SU-DHL-6 (cell line): ENCODE measurements around the gene AGPS.

Source experiments
- H2AFZ ChIP-seq: fragments of 200-600 bp; sonication (generic); 2 replicates; pipeline ENCODE4 v1.6.1; 2014; ENCODE audit warnings: low read depth, mild to moderate bottlenecking, moderate library complexity, mixed read lengths, antibody characterized with exemption, low read length; ENCODE audit not compliant: severe bottlenecking
- H3F3A ChIP-seq: fragments of 200-600 bp; shearing (Covaris generic); 2 replicates; pipeline ENCODE4 v1.6.0; 2016; ENCODE audit warnings: antibody characterized with exemption, mild to moderate bottlenecking; ENCODE audit not compliant: insufficient read depth
- H3K27ac ChIP-seq: fragments of 200-600 bp; sonication (generic); 2 replicates; pipeline ENCODE4 v1.5.1; 2016; ENCODE audit warnings: low read depth, mild to moderate bottlenecking, low read length, moderate library complexity, mixed read lengths
- H3K27me3 ChIP-seq: fragments of 200-600 bp; sonication (generic), shearing (Covaris generic); 2 replicates; pipeline ENCODE4 v1.6.0; 2014; ENCODE audit warnings: mild to moderate bottlenecking, low read length
- H3K36me3 ChIP-seq: fragments of 200-600 bp; sonication (generic); 2 replicates; pipeline ENCODE4 v1.6.1; 2014; ENCODE audit warnings: mild to moderate bottlenecking, low read length, mixed read lengths
- H3K4me2 ChIP-seq: fragments of 300-600, 200-600 bp; shearing (Covaris generic), sonication (generic); 2 replicates; pipeline ENCODE4 v1.6.0; 2014; ENCODE audit warnings: low read length, low read depth, mild to moderate bottlenecking; ENCODE audit not compliant: poor library complexity, severe bottlenecking
- H3K4me3 ChIP-seq: fragments of 200-600 bp; sonication (generic); 2 replicates; pipeline ENCODE4 v1.5.1; 2014; ENCODE audit warnings: antibody characterized with exemption, low read length, mild to moderate bottlenecking, mixed read lengths; ENCODE audit not compliant: insufficient read depth, poor library complexity, severe bottlenecking
- H3K79me2 ChIP-seq: fragments of 200-600 bp; sonication (generic); 2 replicates; pipeline ENCODE4 v1.6.1; 2014; ENCODE audit warnings: mild to moderate bottlenecking, low read length, moderate library complexity; ENCODE audit not compliant: insufficient read depth
- H3K9ac ChIP-seq: fragments of 200-600 bp; sonication (generic); 2 replicates; pipeline ENCODE4 v1.7.0; 2014; ENCODE audit warnings: mild to moderate bottlenecking, low read length
- H3K9me2 ChIP-seq: fragments of 200-600 bp; sonication (generic); replicated peaks from 2 replicates; pipeline ENCODE4 v1.6.1; 2014; ENCODE audit warnings: low read length; ENCODE audit not compliant: insufficient read depth
- H3K9me3 ChIP-seq: fragments of 200-600 bp; sonication (generic); 2 replicates; pipeline ENCODE4 v1.6.1; 2014; ENCODE audit warnings: low read length, mixed read lengths; ENCODE audit not compliant: insufficient read depth
- H4K20me1 ChIP-seq: fragments of 200-600 bp; sonication (generic); 2 replicates; pipeline ENCODE4 v1.6.1; 2014; ENCODE audit warnings: low read depth, mild to moderate bottlenecking, antibody characterized with exemption, low read length, moderate library complexity, mixed read lengths
- CTCF ChIP-seq: fragments of 200-600 bp; sonication (generic); IDR thresholded peaks from one replicate; pipeline ENCODE4 v1.5.1; 2017; ENCODE audit warnings: antibody characterized with exemption, mild to moderate bottlenecking, low read length, moderate library complexity; ENCODE audit not compliant: insufficient read depth, poor library complexity, severe bottlenecking
- EZH2phosphoT487 ChIP-seq: fragments of 200-600 bp; sonication (generic), shearing (Covaris generic); conservative IDR thresholded peaks from 2 replicates; pipeline ENCODE4 v1.6.1; 2018; ENCODE audit warnings: mild to moderate bottlenecking, antibody characterized with exemption, low read length, moderate library complexity, mixed read lengths

The AGPS gene

GRCh38 chr2:177592945-177593344, 200.4 kb downstream of the AGPS start:
- no peaks in the 10 kb centered on the region for H3K79me2 ChIP-seq
- H2AFZ ChIP-seq: no peak overlapping the region
- H3K36me3 ChIP-seq: no peaks in the 10 kb centered on the region
- H3K9ac ChIP-seq: no peak overlapping the region
- H3K9me3 ChIP-seq: no peaks in the 10 kb centered on the region
- H3K27ac ChIP-seq: no peak overlapping the region
- H3K9me2 ChIP-seq: no peaks in the 10 kb centered on the region
- TF ChIP-seq CTCF: no peak
- no peaks in the 10 kb centered on the region for H3K27me3 ChIP-seq
- no peaks in the 10 kb centered on the region for H4K20me1 ChIP-seq
- no peak overlapping the region for H3K4me3 ChIP-seq
- H3F3A ChIP-seq: no peaks in the 10 kb centered on the region
- H3K4me2 ChIP-seq: no peak overlapping the region

- Histone ChIP-seq H3K9me3 (no peaks in the 10 kb centered on the region), H3F3A (no peaks in the 10 kb centered on the region), H3K9me2 (no peaks in the 10 kb centered on the region), H2AFZ (no peak overlapping the region), H3K27ac (no peak overlapping the region), H3K27me3 (no peaks in the 10 kb centered on the region), H3K9ac (no peak overlapping the region), H3K36me3 (no peaks in the 10 kb centered on the region), H3K4me3 (no peak overlapping the region), H3K4me2 (no peak overlapping the region), H4K20me1 (no peaks in the 10 kb centered on the region), H3K79me2 (no peaks in the 10 kb centered on the region)
- TF ChIP-seq EZH2phosphoT487 (no peak), CTCF (no peak)
Measured at GRCh38 chr2:177593402-177593801, 200.8 kb downstream of the AGPS start.
